GM18907 (cell line): ENCODE data around the gene RMP24.
A peak's percentile ranks its signal among the peaks of the same experiment; 100 is the strongest.

Source experiments
- ATAC-seq: cut with Tn5 transposase; IDR thresholded peaks from one replicate; pipeline ENCODE4 v1.9.1; 2021; ENCODE audit warnings: mild to moderate bottlenecking, moderate library complexity; ENCODE audit not compliant: unreplicated experiment

The RMP24 gene

DNA sequence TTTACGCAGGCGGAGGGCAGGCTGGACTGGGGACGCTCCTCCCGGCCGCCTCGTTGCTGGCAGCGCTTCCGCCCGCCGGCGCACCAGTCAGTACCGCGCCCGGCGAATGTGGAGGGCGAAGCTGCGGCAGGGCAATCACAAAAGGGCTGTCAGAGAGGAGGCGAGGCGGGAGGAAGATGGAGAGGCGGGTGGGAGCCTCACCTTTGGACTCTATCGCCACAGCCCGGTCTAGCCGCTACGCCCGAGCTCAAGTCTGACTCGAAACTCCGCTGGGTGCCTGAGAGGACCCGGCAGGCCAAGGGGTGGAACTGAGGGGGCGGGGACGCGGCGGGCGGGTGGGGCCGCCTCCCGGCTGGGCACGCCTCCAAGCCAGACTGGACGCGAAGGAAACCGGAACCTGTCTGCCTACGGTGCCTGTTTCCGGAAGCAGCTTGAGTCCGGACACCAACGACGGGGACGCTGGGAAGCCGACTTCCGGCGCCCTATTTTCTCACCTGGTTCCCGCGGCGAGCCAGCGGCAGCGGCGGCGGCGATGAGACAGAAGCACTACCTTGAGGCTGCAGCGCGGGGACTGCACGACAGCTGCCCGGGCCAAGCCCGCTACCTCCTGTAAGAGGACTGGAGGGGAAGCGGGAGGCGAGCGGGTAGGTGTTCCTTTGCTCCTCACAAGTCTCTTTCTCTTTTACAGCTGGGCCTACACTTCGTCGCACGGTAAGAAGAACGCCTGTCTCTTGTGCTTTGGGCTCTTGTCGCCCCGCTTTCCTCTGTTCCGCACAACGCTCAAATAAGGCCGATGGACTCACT lies at the start of gene RMP24:
TSS of gene RMP24 (plus strand) at position 483 of the 804 bp plus-strand sequence.
- ATAC-seq: peak; percentile 92

DNA sequence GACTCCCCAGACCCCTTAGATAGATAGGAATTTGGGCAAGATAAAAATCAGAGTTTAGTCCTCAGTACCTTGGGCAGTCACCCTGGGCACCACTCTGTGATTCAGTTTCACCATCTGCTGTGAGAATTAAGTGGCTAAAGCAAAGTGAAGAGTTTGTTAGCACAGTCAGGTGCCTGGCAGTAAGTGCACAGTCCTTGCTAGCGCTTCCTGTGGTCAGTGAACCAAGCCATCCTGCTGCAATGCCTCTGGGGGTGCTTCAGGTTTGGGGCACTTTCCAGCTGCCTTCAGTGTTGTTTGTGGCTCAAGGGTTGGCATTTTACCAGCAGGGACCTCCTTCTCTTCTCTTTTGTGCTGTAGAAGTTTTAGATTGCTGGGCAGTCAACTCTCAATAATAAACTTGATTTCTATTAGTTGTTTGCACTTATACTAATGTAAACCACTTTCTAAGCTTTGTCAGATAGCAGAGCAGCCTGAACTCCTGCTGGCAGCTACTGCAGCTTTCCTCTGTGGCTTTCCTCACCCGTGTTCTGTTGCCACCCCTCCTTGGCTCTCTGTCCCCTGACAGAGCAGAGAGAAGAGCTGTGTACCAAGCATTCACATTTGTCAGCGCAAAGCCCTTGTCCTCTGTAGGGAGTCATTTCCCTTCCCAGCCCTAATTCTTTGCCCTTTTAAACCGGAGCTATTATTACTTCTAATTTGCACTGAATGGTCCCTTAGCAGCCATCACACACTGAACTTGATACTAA lies 48.4 kb upstream of the RMP24 start:
- no peak for ATAC-seq

- ATAC-seq: no peak
Measured at GRCh38 chr18:35926884-35927283, 45.6 kb upstream of the RMP24 start.

DNA sequence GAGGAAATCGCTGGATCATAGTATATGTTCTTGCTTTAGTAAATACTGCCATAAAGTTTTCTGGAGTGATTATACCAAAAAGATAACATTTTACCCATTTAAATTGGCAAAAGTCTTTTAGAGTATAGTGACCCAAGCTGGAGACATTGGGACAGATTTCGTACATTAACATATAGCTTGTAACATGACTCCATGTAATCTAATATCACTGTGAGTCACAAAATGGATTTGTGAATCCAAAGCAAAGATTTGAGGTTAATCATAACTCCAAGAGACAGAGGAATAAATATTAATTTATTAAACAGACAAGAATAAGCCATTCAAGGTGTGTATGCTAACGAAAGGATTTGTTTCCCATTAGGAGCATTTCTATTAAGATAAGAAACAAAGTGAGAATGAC lies 45.0 kb upstream of the RMP24 start:
- ATAC-seq: no peak

- ATAC-seq: no peak
Measured at GRCh38 chr18:35933982-35934381, 38.5 kb upstream of the RMP24 start.

- ATAC-seq: no peak
Measured at GRCh38 chr18:35934891-35935290, 37.6 kb upstream of the RMP24 start.

DNA sequence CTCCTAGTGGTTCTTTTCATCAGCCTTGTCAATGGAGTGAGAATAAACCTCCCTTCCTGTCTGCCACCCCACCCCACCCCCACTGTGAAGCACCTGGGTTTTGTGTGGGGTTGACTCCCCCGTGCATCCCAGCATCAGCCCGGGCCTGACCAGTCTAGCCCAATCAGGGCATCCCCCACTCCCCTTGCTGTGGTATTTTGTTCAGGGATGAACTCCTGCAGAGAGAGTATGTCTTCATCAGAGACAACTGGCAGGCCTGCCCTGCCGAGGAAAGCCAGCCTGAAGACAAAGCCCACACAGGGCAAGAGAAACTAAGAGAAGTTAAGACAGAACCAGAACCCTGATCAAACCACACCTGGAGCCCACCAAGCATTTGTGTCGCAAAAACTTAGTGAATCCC lies 36.7 kb upstream of the RMP24 start:
- ATAC-seq: no peak

DNA sequence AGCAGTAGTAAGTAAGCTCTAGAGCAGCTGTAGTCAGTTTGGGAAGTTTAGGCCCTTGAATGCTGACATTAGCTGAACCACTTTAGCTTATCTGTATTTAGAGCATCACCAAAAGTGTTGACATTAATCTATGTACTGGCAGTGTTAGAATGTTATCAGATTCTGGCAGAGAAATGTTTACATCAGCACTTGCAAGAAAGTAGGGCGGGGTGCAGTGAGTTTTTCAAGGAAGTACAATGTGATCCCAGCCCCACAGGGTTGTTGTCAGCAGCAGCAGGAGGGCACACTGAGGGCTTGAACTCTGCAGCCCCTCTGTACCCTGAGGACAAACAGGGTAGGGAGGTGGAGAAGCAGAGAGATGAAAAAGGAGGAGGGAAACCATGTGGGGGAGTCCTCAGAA lies 35.5 kb upstream of the RMP24 start:
- no peak for ATAC-seq

GRCh38 chr18:35938158-35938557 lies 34.3 kb upstream of the RMP24 start:
- no peak for ATAC-seq

- no peak for ATAC-seq
Measured at GRCh38 chr18:35938562-35938961, 33.9 kb upstream of the RMP24 start.

GRCh38 chr18:35939138-35939537 lies 33.3 kb upstream of the RMP24 start:
- ATAC-seq: no peak

DNA sequence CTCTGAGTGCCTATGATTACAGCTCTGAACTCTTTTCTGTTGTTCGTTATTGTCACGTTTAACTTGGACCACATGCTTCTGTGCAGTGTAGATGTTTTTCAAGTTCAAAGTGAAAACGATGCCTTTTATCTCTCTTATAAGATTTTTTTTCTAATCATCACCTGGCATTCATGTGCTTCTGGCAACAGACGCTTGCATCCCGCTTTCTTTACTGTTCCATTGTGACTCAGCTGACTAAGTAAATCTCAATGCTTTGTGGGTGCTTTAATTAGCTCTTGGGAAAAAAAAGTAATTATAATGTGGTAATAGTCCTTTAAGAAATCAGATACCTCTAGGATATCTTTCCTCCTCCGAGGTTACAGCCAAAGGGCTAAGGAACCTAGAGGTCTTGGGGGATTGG lies 31.2 kb upstream of the RMP24 start:
- ATAC-seq: no peak

- no peak for ATAC-seq
Measured at GRCh38 chr18:35942133-35942532, 30.3 kb upstream of the RMP24 start.

- ATAC-seq: no peak
Measured at GRCh38 chr18:35942661-35943060, 29.8 kb upstream of the RMP24 start.

- no peak for ATAC-seq
Measured at GRCh38 chr18:35948080-35948479, 24.4 kb upstream of the RMP24 start.

- no peak for ATAC-seq
Measured at GRCh38 chr18:35949090-35949489, 23.4 kb upstream of the RMP24 start.

- peak; percentile 55 for ATAC-seq
Measured at GRCh38 chr18:35949903-35950627, 22.4 kb upstream of the RMP24 start.

DNA sequence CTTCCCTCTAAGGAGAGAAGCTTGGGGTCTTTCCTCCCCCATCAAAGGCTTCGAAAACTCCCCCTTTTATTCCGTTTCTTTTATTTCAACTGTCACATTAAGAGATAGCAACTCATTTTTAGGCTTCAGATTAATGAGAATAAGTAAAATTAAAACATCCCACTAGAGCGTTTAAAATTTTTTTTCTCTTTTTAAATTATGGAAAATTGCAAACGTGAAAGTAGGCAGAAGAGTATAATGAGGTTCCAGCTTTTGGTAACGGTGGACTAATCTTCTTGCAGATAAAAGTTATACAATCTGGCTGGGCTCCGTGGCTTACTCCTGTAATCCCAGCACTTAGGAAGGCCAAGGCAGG lies 21.9 kb upstream of the RMP24 start:
- no peak for ATAC-seq

- peak; percentile 82 for ATAC-seq
Measured at GRCh38 chr18:35953688-35954087, 18.8 kb upstream of the RMP24 start.

DNA sequence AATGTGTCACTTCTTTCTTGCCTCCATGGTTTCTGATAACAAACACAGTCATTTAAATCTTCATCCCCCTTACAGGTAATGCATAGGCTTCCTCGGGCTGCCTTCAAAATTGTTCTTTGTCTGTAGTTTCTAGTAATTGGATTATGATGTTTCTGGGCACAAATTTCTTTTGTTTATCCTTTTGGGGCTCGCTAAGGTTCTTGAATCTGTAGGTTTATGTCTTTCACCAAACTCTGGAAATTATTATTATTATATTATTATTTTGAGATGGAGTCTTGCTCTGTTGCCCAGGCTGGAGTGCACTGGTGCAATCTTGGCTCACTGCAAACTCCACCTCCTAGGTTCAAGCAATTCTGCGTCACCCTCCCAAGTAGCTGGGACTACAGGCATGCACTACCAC lies 16.3 kb upstream of the RMP24 start:
- no peak for ATAC-seq

GRCh38 chr18:35962320-35962719 lies 10.2 kb upstream of the RMP24 start:
- ATAC-seq: no peak

DNA sequence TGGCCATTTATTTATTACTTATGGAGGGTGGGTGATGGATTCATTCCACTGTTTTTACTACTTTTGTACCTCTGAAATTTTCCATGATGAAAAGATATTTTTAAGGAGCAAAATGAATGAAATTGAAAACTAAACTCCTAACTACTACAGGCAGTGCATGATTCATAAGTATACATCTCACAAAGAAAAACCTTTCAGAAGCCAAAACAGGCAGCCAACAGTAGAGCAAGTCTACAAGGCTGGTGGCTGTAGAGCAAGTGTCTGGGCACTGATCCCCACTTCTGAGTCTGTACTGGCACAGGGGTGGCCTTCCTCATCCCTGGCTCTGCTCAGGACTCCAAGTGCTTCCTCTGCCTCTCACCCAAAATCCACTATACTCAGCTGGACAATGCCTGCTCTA lies 8.2 kb upstream of the RMP24 start:
- no peak for ATAC-seq
